Tibial nerve (tissue), 4 donors: ENCODE data around the gene SZRD1. TPM values are rescaled to one million over a fixed set of nuclear protein-coding genes. Genes with fewer than 3 reads are reported as not detected.

Experiments used
- DNase-seq, 2 donors: peaks; one replicate each; pipeline ENCODE4 v3.0.0-alpha.2; 2019; ENCODE audit warnings: low spot score in 2 of 2
- H3K27ac ChIP-seq, 4 donors: fragments of 200-600 bp; sonication (generic) in 3 of 4; one replicate each; pipeline ENCODE4 v1.5.1; 2017 to 2019; ENCODE audit warnings: mild to moderate bottlenecking in 1 of 4
- H3K27me3 ChIP-seq, 2 donors: fragments of 200-600 bp; sonication (generic) in 1 of 2; one replicate each; pipeline versions ENCODE4 v1.5.1 to v1.6.0; 2017 to 2019
- H3K36me3 ChIP-seq, 3 donors: fragments of 200-600 bp; sonication (generic); one replicate each; pipeline ENCODE4 v1.5.1; 2018 to 2019
- H3K4me1 ChIP-seq, 4 donors: fragments of 200-600 bp; sonication (generic) in 3 of 4; one replicate each; pipeline ENCODE4 v1.5.1; 2017 to 2019
- H3K4me3 ChIP-seq, 4 donors: fragments of 200-600 bp; sonication (generic) in 3 of 4; one replicate each; pipeline ENCODE4 v1.5.1; 2017 to 2019; ENCODE audit warnings: mild to moderate bottlenecking in 1 of 4, moderate library complexity in 1 of 4
- H3K9me3 ChIP-seq, 4 donors: fragments of 200-600 bp; sonication (generic) in 3 of 4; one replicate each; pipeline ENCODE4 v1.5.1; 2017 to 2019
- EP300 ChIP-seq, 2 donors: sonication (generic); formaldehyde crosslinking; IDR thresholded peaks; one replicate each; pipeline ENCODE4 v1.6.1; 2017; ENCODE audit warnings: antibody characterized with exemption in 2 of 2, mild to moderate bottlenecking in 1 of 2
- POLR2A ChIP-seq, 2 donors: fragments of 450-650 bp; IDR thresholded peaks; one replicate each; pipeline ENCODE4 v1.6.1; 2017; ENCODE audit warnings: antibody characterized with exemption in 2 of 2, mild to moderate bottlenecking in 2 of 2, moderate library complexity in 2 of 2
- WGBS, 2 donors: methylation state at CpG; one replicate each; pipeline ENCODE4 v1.1.5; 2018; 5-methylcytosine and 5-hydroxymethylcytosine counted together
- total RNA-seq, 4 donors: library from RNA; depleted of rRNA; stranded (reverse); fragments of >200 nt; gene quantifications; one replicate each; pipeline ENCODE4 v1.1.0, GENCODE V29; 2016
- TF ChIP-seq, protein P1 (sequence below), 5 experiments: fragments of 200-600 bp in 3 of 5; fragments of 450-650 bp in 2 of 5; sonication (generic) in 3 of 5; IDR thresholded peaks; one replicate each; pipeline ENCODE4 v1.5.1; 2016 to 2019; ENCODE audit warnings: antibody characterized with exemption in 5 of 5, mild to moderate bottlenecking in 3 of 5, moderate library complexity in 2 of 5

Gene SZRD1
- total RNA-seq, 4 donors from 2014 or later, result 51.1 to 69.0 (median 59.6) TPM

DNA sequence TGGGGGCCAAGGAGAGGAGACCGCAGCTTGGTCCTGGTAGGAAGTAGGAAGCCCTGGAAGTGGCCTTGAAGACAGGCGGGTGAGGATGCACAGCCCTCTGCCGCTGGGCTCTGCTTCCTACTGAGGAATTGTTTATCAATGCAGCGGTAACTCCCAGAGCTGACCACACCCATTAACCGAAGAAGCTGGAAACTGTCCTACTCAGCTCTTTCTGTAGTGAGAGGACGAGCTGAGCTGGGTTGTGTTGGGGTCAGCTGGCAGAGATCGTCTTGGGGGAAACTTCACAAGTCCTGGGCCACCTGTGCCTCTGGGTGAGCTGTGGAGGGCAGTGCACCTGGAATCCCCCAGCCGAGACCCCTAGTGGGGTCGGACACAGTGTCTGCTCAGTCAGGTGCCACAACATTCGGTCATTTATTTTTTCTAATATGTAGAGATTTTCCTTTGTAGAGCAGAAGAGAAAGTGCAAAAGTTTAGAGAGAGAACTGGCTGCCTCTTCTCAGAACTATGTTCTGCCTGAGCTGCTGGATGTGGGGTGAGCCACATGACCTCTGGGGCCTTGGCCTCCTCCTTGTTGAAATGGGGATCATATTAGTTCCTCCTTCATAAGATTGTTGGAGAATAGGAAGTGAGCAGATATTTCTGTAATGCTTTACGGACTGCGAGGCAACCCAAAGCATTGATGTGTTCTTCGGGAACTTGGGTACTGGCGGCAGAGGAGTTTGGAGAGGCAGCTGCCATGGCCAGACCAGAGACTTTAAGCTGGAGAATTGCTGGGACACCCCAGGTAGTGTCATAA lies 77.1 kb downstream of the SZRD1 start:
- Histone ChIP-seq H3K4me1 (peaks cover 0 to 48% (median 28%) of the 10 kb centered on the region in 4 donors), H3K36me3 (peaks cover 6 to 59% (median 17%) of the 10 kb centered on the region in 3 donors), H3K9me3 (no peaks in the 10 kb centered on the region), H3K27ac (peak overlapping the region in 2 of 4 donors; percentile 38 to 39), H3K27me3 (no peaks in the 10 kb centered on the region), H3K4me3 (no peak overlapping the region)
- peak in 1 of 2 donors; percentile 12 for DNase-seq
- TF ChIP-seq EP300 (IDR thresholded peaks at IDR 0.05), result no peak
- TF ChIP-seq, protein P1, sequence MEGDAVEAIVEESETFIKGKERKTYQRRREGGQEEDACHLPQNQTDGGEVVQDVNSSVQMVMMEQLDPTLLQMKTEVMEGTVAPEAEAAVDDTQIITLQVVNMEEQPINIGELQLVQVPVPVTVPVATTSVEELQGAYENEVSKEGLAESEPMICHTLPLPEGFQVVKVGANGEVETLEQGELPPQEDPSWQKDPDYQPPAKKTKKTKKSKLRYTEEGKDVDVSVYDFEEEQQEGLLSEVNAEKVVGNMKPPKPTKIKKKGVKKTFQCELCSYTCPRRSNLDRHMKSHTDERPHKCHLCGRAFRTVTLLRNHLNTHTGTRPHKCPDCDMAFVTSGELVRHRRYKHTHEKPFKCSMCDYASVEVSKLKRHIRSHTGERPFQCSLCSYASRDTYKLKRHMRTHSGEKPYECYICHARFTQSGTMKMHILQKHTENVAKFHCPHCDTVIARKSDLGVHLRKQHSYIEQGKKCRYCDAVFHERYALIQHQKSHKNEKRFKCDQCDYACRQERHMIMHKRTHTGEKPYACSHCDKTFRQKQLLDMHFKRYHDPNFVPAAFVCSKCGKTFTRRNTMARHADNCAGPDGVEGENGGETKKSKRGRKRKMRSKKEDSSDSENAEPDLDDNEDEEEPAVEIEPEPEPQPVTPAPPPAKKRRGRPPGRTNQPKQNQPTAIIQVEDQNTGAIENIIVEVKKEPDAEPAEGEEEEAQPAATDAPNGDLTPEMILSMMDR (IDR thresholded peaks at IDR 0.05), result no peak
- no peak for TF ChIP-seq POLR2A (IDR thresholded peaks at IDR 0.05)
- WGBS, 2 donors, result 72 to 82% methylated on average over 14 of the region's 14 CpGs

DNA sequence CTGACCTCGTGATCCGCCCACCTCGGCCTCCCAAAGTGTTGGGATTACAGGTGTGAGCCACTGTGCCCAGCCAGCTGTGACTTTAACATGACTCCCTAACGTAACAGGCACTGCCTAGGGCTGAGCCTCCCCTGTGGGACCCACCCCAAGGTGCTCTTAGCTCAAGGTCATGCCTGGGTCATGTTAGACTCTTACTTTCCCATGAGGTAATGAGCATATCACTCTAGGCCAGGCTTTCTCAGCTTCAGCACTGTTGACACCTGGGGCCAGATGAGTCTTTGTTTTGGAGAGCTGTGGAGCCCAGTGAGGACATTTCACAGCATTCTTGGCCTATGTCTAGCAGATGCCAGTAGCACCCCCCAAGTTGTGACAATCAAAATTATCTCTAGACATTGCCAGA lies 78.0 kb downstream of the SZRD1 start:
- no peak for DNase-seq
- no peaks in the 10 kb centered on the region for H3K9me3 ChIP-seq
- TF ChIP-seq, protein P1 (IDR thresholded peaks at IDR 0.05), result no peak
- no peak for TF ChIP-seq POLR2A (IDR thresholded peaks at IDR 0.05)
- TF ChIP-seq EP300 (IDR thresholded peaks at IDR 0.05), result no peak
- WGBS, 2 donors, result 90 to 92% methylated on average over 4 of the region's 4 CpGs
- no peak overlapping the region for H3K27ac ChIP-seq
- H3K4me1 ChIP-seq, result peaks cover 0 to 47% (median 28%) of the 10 kb centered on the region in 4 donors
- H3K36me3 ChIP-seq, result peaks cover 6 to 68% (median 24%) of the 10 kb centered on the region in 3 donors
- no peaks in the 10 kb centered on the region for H3K27me3 ChIP-seq
- H3K4me3 ChIP-seq, result no peak overlapping the region

DNA sequence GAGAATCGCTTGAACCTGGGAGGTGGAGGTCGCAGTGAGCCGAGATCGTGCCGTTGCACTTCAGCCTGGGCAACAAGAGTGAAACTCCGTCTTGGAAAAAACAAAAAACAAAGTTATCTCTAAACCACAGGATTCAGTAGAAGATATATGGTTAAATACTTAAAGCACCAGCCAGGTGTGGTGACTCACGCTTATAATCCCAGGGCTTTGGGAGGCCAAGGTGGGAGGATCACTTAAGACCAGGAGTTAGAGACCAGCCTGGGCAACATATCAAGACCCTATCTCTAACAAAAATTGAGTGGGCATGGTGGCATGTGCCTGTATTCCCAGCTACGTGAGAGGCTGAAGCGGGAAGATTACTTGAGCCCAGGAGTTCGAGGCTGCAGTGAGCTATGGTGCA lies 79.1 kb downstream of the SZRD1 start:
- Histone ChIP-seq H3K27me3 (no peaks in the 10 kb centered on the region), H3K27ac (no peak overlapping the region), H3K36me3 (peaks cover 6 to 78% (median 24%) of the 10 kb centered on the region in 3 donors), H3K4me3 (no peak overlapping the region), H3K4me1 (peaks cover 0 to 41% (median 26%) of the 10 kb centered on the region in 4 donors), H3K9me3 (no peaks in the 10 kb centered on the region)
- 87 to 97% methylated on average over 10 of the region's 10 CpGs for WGBS, 2 donors
- TF ChIP-seq POLR2A (IDR thresholded peaks at IDR 0.05), result no peak
- TF ChIP-seq EP300 (IDR thresholded peaks at IDR 0.05), result no peak
- TF ChIP-seq, protein P1 (IDR thresholded peaks at IDR 0.05), result no peak
- DNase-seq, result no peak

DNA sequence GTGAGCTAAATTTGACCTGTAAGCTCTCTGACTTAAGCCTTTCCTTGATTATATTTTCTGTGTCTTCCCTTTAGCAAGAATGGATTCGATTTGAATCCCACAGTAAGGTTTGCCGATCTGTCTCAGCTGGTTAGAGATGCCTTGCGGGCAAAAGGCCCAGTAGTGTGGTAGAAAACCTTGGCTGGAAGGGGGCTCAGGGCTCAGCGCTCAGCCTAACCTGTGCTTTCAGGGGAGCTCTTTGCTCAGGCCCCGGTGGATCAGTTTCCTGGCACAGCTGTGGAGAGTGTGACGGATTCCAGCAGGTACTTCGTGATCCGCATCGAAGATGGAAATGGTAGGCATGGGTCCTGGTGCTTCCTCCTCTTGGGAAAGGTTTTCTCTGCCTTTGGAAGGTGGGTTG lies 80.6 kb downstream of the SZRD1 start:
- Histone ChIP-seq H3K27ac (no peak overlapping the region), H3K9me3 (no peaks in the 10 kb centered on the region), H3K36me3 (peaks cover 6 to 94% (median 33%) of the 10 kb centered on the region in 3 donors), H3K4me3 (no peak overlapping the region), H3K27me3 (no peaks in the 10 kb centered on the region), H3K4me1 (peaks cover 0 to 26% (median 14%) of the 10 kb centered on the region in 4 donors)
- no peak for DNase-seq
- WGBS, 2 donors, result 95 to 98% methylated on average over 9 of the region's 9 CpGs
- TF ChIP-seq EP300 (IDR thresholded peaks at IDR 0.05) (no peak), POLR2A (IDR thresholded peaks at IDR 0.05) (no peak)
- TF ChIP-seq, protein P1 (IDR thresholded peaks at IDR 0.05), result no peak

Other genes starting within 250 kb of the SZRD1 start
- 10 to 100 TPM; 30.0 to 66.9 (median 35.9) TPM for gene EPHA2, start 211.2 kb upstream of the SZRD1 start, total RNA-seq
- gene ARHGEF19, start 154.6 kb upstream of the SZRD1 start, total RNA-seq, result 10 to 100 TPM in 2 of 4 donors, 1 to 10 TPM in 2; 7.8 to 19.3 (median 11.1) TPM
- gene CPLANE2, start 130.1 kb upstream of the SZRD1 start, total RNA-seq, result 10 to 100 TPM in 2 of 4 donors, 1 to 10 TPM in 2; 3.6 to 14.4 (median 9.6) TPM
- 10 to 100 TPM; 39.8 to 69.4 (median 54.4) TPM for gene FBXO42, start 14.8 kb upstream of the SZRD1 start, total RNA-seq
- not detected for gene SPATA21, start 70.2 kb downstream of the SZRD1 start, total RNA-seq
- 10 to 100 TPM; 49.4 to 57.9 (median 54.1) TPM for gene NECAP2, start 73.5 kb downstream of the SZRD1 start, total RNA-seq
- under 1 TPM; under 0.01 TPM for gene RNU1-1, start 147.0 kb downstream of the SZRD1 start, total RNA-seq
- 10 to 100 TPM; 47.3 to 57.3 (median 53.1) TPM for gene NBPF1, start 246.3 kb downstream of the SZRD1 start, total RNA-seq